ENCODE data around the gene CTDSPL. TPM values are rescaled to one million over a fixed set of nuclear protein-coding genes. Genes with fewer than 3 reads are reported as not detected.

Gene CTDSPL
- total and polyA plus RNA-seq, 11 donors: 9.2 to 54.6 (median 36.0) TPM

- intact Hi-C loops (cut with DNase I): loop anchor here in 1 of 10 donors (10.0 kb wide), 1 partner anchor 535 kb away; no protein-coding TSS in a partner anchor
- ATAC-seq: peak in 1 of 4 donors; percentile 43
- Histone ChIP-seq H3K27ac (peak overlapping the region in 1 of 12 donors; percentile 50), H3K9me3 (no peaks in the 10 kb centered on the region), H3K4me1 (peaks cover 0 to 21% (median 0%) of the 10 kb centered on the region in 12 donors), H3K4me3 (no peak overlapping the region), H3K27me3 (no peaks in the 10 kb centered on the region), H3K36me3 (peaks cover 0 to 85% (median 47%) of the 10 kb centered on the region in 9 donors)
- whole genome bisulfite sequencing, 4 donors: 92 to 94% (median 92%) methylated on average over 8 of the region's 8 CpGs
- no peak for TF ChIP-seq CTCF (IDR thresholded peaks at IDR 0.05)
- no peak for TF ChIP-seq POLR2A (IDR thresholded peaks at IDR 0.05)
- no peak for DNase-seq
These were observed 118.1 kb downstream of the CTDSPL start for GRCh38 chr3:37979541-37980461.

- Histone ChIP-seq H3K4me1 (peaks cover 0 to 19% (median 3%) of the 10 kb centered on the region in 12 donors), H3K27me3 (no peaks in the 10 kb centered on the region), H3K4me3 (no peak overlapping the region), H3K9me3 (no peaks in the 10 kb centered on the region), H3K27ac (peak overlapping the region in 1 of 12 donors; percentile 50), H3K36me3 (peaks cover 0 to 83% (median 44%) of the 10 kb centered on the region in 9 donors)
- intact Hi-C loops (cut with DNase I): no loop called here
- TF ChIP-seq CTCF (IDR thresholded peaks at IDR 0.05) (no peak), POLR2A (IDR thresholded peaks at IDR 0.05) (no peak)
- no peak for ATAC-seq
- WGBS, 4 donors: 86 to 92% (median 90%) methylated on average over 14 of the region's 14 CpGs
- no peak for DNase-seq
These were observed 119.0 kb downstream of the CTDSPL start for GRCh38 chr3:37980462-37981347.

GRCh38 chr3:37981348-37981664 is 119.6 kb downstream of the CTDSPL start:
- Histone ChIP-seq H3K27ac (no peak overlapping the region), H3K4me1 (peaks cover 0 to 19% (median 4%) of the 10 kb centered on the region in 12 donors), H3K4me3 (no peak overlapping the region), H3K9me3 (no peaks in the 10 kb centered on the region), H3K36me3 (peaks cover 0 to 77% (median 38%) of the 10 kb centered on the region in 9 donors), H3K27me3 (no peaks in the 10 kb centered on the region)
- DNase-seq (no peak), ATAC-seq (no peak)
- intact Hi-C loops (cut with DNase I): no loop called here
- TF ChIP-seq CTCF (IDR thresholded peaks at IDR 0.05): no peak
- TF ChIP-seq POLR2A (IDR thresholded peaks at IDR 0.05): no peak
- 93 to 99% (median 96%) methylated on average over 2 of the region's 2 CpGs for WGBS, 4 donors

GRCh38 chr3:37982331-37982730 is 120.7 kb downstream of the CTDSPL start:
- no peaks in the 10 kb centered on the region for H3K27me3 ChIP-seq
- peaks cover 0 to 66% (median 29%) of the 10 kb centered on the region in 9 donors for H3K36me3 ChIP-seq
- H3K9me3 ChIP-seq: no peaks in the 10 kb centered on the region
- intact Hi-C loops (cut with DNase I): no loop called here
- no peak overlapping the region for H3K4me3 ChIP-seq
- DNase-seq (no peak), ATAC-seq (no peak)
- peaks cover 0 to 19% (median 8%) of the 10 kb centered on the region in 12 donors for H3K4me1 ChIP-seq
- 58 to 81% (median 70%) methylated on average over 1 of the region's 1 CpG for WGBS, 4 donors
- no peak overlapping the region for H3K27ac ChIP-seq
- TF ChIP-seq CTCF (IDR thresholded peaks at IDR 0.05) (no peak), POLR2A (IDR thresholded peaks at IDR 0.05) (no peak)
